Parathyroid adenoma (tissue), 2 donors: ENCODE results near the gene NPVF.

Experiments used
- H2AFZ ChIP-seq: fragments of 300-600 bp; sonication (generic); one replicate; pipeline ENCODE4 v1.7.0; 2017; ENCODE audit warnings: antibody characterized with exemption, mild to moderate bottlenecking
- H3K27ac ChIP-seq: fragments of 300-600 bp; sonication (generic); one replicate; pipeline ENCODE4 v1.7.0; 2017
- H3K27me3 ChIP-seq: fragments of 300-600 bp; sonication (generic); one replicate; pipeline ENCODE4 v1.7.0; 2017; ENCODE audit warnings: low read length; ENCODE audit not compliant: control insufficient read depth, insufficient read depth
- H3K36me3 ChIP-seq: fragments of 300-600 bp; sonication (generic); one replicate; pipeline ENCODE4 v1.7.0; 2017; ENCODE audit warnings: low read length; ENCODE audit not compliant: control insufficient read depth, insufficient read depth
- H3K4me1 ChIP-seq: fragments of 300-600 bp; sonication (generic); one replicate; pipeline ENCODE4 v1.7.0; 2017; ENCODE audit warnings: control low read depth
- H3K4me2 ChIP-seq: fragments of 300-600 bp; sonication (generic); one replicate; pipeline ENCODE4 v1.7.0; 2017; ENCODE audit warnings: low read length
- H3K4me3 ChIP-seq: fragments of 300-600 bp; sonication (generic); one replicate; pipeline ENCODE4 v1.7.0; 2017; ENCODE audit warnings: low read depth, low read length
- H3K79me2 ChIP-seq: fragments of 300-600 bp; sonication (generic); one replicate; pipeline ENCODE4 v1.7.0; 2017; ENCODE audit warnings: control low read depth
- H3K9ac ChIP-seq: fragments of 300-600 bp; sonication (generic); one replicate; pipeline ENCODE4 v1.7.0; 2017; ENCODE audit warnings: mild to moderate bottlenecking
- H3K9me3 ChIP-seq: fragments of 300-600 bp; sonication (generic); one replicate; pipeline ENCODE4 v1.7.0; 2017; ENCODE audit warnings: low read length; ENCODE audit not compliant: control insufficient read depth
- TF ChIP-seq, protein P1 (sequence below): fragments of 300-600 bp; sonication (generic); IDR thresholded peaks from one replicate; pipeline ENCODE4 v1.7.0; 2017; ENCODE audit warnings: antibody characterized with exemption, mild to moderate bottlenecking
- donor health status: primary hyperparathyroidism.

The NPVF gene

DNA sequence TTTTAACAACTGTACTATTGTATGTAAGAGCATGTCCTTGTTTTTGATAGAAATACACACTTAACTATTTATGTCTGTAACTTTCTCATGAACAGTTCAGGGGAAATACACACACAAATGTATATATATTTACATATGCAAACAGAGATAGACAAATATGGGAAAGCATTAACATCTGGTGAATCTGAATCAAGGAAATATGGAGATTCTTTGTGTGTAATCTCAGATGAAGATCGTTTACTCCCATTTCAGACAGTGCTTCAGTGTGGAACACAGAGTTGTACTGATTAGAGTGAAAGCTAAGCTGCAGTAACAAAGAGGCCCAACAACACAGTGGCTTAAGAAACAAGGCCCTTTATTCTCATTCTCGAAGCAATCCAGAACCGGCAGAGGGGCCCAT is 26.3 kb upstream of the NPVF start:
- Histone ChIP-seq H3K27me3 (no peaks in the 10 kb centered on the region), H3K4me1 (no peaks in the 10 kb centered on the region), H3K9ac (no peak overlapping the region), H3K9me3 (no peaks in the 10 kb centered on the region), H3K27ac (no peak overlapping the region), H2AFZ (no peak overlapping the region), H3K4me2 (no peak overlapping the region), H3K4me3 (no peak overlapping the region), H3K36me3 (no peaks in the 10 kb centered on the region), H3K79me2 (no peaks in the 10 kb centered on the region)
- TF ChIP-seq, protein P1, sequence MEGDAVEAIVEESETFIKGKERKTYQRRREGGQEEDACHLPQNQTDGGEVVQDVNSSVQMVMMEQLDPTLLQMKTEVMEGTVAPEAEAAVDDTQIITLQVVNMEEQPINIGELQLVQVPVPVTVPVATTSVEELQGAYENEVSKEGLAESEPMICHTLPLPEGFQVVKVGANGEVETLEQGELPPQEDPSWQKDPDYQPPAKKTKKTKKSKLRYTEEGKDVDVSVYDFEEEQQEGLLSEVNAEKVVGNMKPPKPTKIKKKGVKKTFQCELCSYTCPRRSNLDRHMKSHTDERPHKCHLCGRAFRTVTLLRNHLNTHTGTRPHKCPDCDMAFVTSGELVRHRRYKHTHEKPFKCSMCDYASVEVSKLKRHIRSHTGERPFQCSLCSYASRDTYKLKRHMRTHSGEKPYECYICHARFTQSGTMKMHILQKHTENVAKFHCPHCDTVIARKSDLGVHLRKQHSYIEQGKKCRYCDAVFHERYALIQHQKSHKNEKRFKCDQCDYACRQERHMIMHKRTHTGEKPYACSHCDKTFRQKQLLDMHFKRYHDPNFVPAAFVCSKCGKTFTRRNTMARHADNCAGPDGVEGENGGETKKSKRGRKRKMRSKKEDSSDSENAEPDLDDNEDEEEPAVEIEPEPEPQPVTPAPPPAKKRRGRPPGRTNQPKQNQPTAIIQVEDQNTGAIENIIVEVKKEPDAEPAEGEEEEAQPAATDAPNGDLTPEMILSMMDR: no peak

DNA sequence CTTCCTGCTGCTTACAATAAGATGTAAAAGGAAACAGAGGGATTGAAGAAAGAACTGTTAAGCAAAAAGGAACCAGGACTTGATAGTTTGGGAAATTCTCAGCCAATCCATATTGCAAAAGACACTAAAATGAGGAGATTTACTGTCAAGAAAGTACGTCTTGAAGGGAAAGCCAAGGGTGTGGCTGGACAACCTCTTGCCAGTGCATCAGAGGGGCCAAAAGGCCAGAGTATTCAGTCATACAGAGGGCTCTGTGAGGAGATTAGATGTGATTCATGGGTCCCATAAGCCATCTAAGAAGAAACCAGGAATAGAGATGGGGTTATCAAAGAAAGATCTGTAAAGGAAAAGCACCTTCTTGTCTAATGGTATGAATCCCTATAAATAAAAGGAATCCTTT is 25.4 kb upstream of the NPVF start:
- no peak overlapping the region for H3K27ac ChIP-seq
- H2AFZ ChIP-seq: no peak overlapping the region
- H3K9ac ChIP-seq: no peak overlapping the region
- no peak overlapping the region for H3K4me2 ChIP-seq
- H3K4me1 ChIP-seq: no peaks in the 10 kb centered on the region
- TF ChIP-seq, protein P1: no peak
- H3K36me3 ChIP-seq: no peaks in the 10 kb centered on the region
- no peak overlapping the region for H3K4me3 ChIP-seq
- no peaks in the 10 kb centered on the region for H3K79me2 ChIP-seq
- H3K9me3 ChIP-seq: no peaks in the 10 kb centered on the region
- H3K27me3 ChIP-seq: no peaks in the 10 kb centered on the region

DNA sequence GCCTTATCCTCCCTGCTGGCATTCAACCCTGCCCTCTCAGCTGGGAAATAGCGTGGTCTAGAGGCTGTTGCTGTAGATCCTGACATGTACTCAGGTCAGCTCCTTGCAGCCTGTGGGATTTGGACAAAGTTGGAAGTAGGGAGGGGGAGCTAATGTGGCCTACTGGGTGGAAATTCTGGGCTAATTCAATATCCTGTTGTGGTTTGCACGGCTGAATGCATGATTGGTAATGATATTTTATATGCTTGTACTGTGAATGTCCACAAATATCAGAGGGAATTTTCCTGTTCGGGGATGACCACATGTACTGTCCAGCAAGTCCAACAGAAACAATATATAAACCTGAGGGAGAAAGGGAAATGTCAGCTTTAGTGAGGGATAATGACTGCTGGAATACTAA is 22.1 kb upstream of the NPVF start:
- TF ChIP-seq, protein P1: no peak
- H3K4me2 ChIP-seq: no peak overlapping the region
- no peaks in the 10 kb centered on the region for H3K4me1 ChIP-seq
- H3K79me2 ChIP-seq: no peaks in the 10 kb centered on the region
- no peaks in the 10 kb centered on the region for H3K36me3 ChIP-seq
- no peaks in the 10 kb centered on the region for H3K27me3 ChIP-seq
- H3K27ac ChIP-seq: no peak overlapping the region
- H2AFZ ChIP-seq: no peak overlapping the region
- no peaks in the 10 kb centered on the region for H3K9me3 ChIP-seq
- H3K4me3 ChIP-seq: no peak overlapping the region
- H3K9ac ChIP-seq: no peak overlapping the region

GRCh38 chr7:25249772-25250171 is 21.5 kb upstream of the NPVF start:
- H3K9me3 ChIP-seq: no peaks in the 10 kb centered on the region
- H3K27me3 ChIP-seq: no peaks in the 10 kb centered on the region
- no peaks in the 10 kb centered on the region for H3K4me1 ChIP-seq
- TF ChIP-seq, protein P1: no peak
- H3K4me3 ChIP-seq: no peak overlapping the region
- no peak overlapping the region for H3K4me2 ChIP-seq
- H3K79me2 ChIP-seq: no peaks in the 10 kb centered on the region
- no peak overlapping the region for H2AFZ ChIP-seq
- H3K27ac ChIP-seq: no peak overlapping the region
- no peak overlapping the region for H3K9ac ChIP-seq
- H3K36me3 ChIP-seq: no peaks in the 10 kb centered on the region

GRCh38 chr7:25246306-25246705 is 18.0 kb upstream of the NPVF start:
- no peak overlapping the region for H3K4me3 ChIP-seq
- no peaks in the 10 kb centered on the region for H3K4me1 ChIP-seq
- H3K9ac ChIP-seq: no peak overlapping the region
- H3K79me2 ChIP-seq: no peaks in the 10 kb centered on the region
- no peaks in the 10 kb centered on the region for H3K27me3 ChIP-seq
- no peak overlapping the region for H2AFZ ChIP-seq
- H3K9me3 ChIP-seq: no peaks in the 10 kb centered on the region
- no peak overlapping the region for H3K4me2 ChIP-seq
- TF ChIP-seq, protein P1: no peak
- no peaks in the 10 kb centered on the region for H3K36me3 ChIP-seq
- no peak overlapping the region for H3K27ac ChIP-seq
